ENCODE data around the gene AHCYL1. TPM values are rescaled to one million over a fixed set of nuclear protein-coding genes. Genes with fewer than 3 reads are reported as not detected.

The AHCYL1 gene
- polyA plus RNA-seq, 2 of the 4 experiments (the other 2 are of a cell fraction), result 124 to 148 TPM

DNA sequence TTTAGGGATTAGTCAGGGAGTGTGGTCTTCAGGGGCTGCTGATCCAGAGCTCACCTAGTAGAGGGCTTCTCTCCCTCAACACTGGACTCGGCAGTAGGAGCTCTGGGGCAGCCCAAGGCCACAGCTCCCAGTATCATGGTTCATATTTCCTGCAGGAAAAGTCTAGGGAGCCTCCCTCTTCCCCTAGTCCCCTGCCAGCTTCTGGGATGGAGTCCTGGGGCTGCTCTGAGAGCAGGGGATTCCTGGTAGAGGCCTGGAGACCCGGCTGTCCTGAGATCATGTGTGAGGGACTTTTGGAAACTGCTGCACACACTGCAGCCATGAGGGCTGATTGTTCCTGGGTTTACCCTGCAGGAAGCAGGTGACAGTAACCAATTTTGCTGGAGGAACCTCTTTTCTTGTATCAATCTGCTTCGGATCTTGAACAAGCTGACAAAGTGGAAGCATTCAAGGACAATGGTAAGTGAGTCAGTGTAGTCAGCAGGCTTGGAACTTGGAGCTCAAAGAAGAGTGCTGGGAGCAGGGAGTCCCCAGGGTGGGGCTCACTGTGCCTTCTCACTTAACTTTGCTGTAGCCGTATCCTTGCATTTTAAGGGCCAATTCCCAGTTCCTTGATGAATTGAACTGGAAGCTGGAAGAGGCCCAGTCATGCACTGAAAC is 66.2 kb downstream of the AHCYL1 start:
- no peak overlapping the region for H3K4me3 ChIP-seq
- ChIA-PET CTCF (interaction anchor here (0.8 to 10.7 kb wide), 6 partner anchors 12 to 409 kb away, joined by 3 to 130 read pairs (median 16); partner anchors contain the start of gene RBM15), POLR2A (interaction anchor here (1.5 kb wide), 1 partner anchor 16 kb away, joined by 3 read pairs; the partner anchor contains the start of gene STRIP1)
- no peak overlapping the region for H3K27ac ChIP-seq
- ATAC-seq (no peak), DNase-seq (ENCODE audit: low read depth in 1 of 2, low spot score in 1 of 2) (no peak), FAIRE-seq (no peak)
- no peaks in the 10 kb centered on the region for H3K9me3 ChIP-seq
- no peak overlapping the region for H3K4me2 ChIP-seq
- no peaks in the 10 kb centered on the region for H3K4me1 ChIP-seq
- TF ChIP-seq SREBF2 (IDR thresholded peaks at IDR 0.05) (no peak), BCL3 (IDR thresholded peaks at IDR 0.05) (no peak), JUN (IDR thresholded peaks at IDR 0.05) (no peak), HOXA7 (CRISPR knock-in tag; IDR thresholded peaks at IDR 0.05) (no peak), CTCF (IDR thresholded peaks at IDR 0.05) (no peak), RARB (CRISPR knock-in tag; IDR thresholded peaks at IDR 0.05) (no peak), RFX5 (IDR thresholded peaks at IDR 0.05) (no peak), ESRRA (IDR thresholded peaks at IDR 0.05; ENCODE audit: borderline replicate concordance, low read length) (no peak)
- 93% methylated on average over 3 of the region's 4 CpGs for WGBS (ENCODE audit: missing lambda C conversion rate)

- Histone ChIP-seq H3K9me3 (no peaks in the 10 kb centered on the region), H3K4me2 (no peak overlapping the region), H3K4me3 (no peak overlapping the region), H3K4me1 (no peaks in the 10 kb centered on the region), H3K27ac (no peak overlapping the region)
- ATAC-seq, result no peak
- ChIA-PET CTCF (interaction anchor here (0.6 to 10.7 kb wide), 7 partner anchors 11 to 409 kb away, joined by 3 to 130 read pairs (median 13); partner anchors contain the start of gene RBM15), POLR2A (interaction anchor here (1.5 kb wide), 1 partner anchor 17 kb away, joined by 3 read pairs; the partner anchor contains the start of gene STRIP1)
- FAIRE-seq, result no peak
- 83% methylated on average over 2 of the region's 2 CpGs for WGBS (ENCODE audit: missing lambda C conversion rate)
- no peak for DNase-seq (ENCODE audit: low read depth in 1 of 2, low spot score in 1 of 2)
- no peak for TF ChIP-seq NFE2L2 (conservative IDR thresholded peaks at IDR 0.05; ENCODE audit: low read length)
- no peak for TF ChIP-seq E2F6 (IDR thresholded peaks at IDR 0.05; ENCODE audit: borderline replicate concordance, low read depth)
- TF ChIP-seq SREBF2 (IDR thresholded peaks at IDR 0.05), result no peak
- TF ChIP-seq ZSCAN20 (CRISPR knock-in tag; IDR thresholded peaks at IDR 0.05), result no peak
- no peak for TF ChIP-seq MAZ (IDR thresholded peaks at IDR 0.05; ENCODE audit: borderline replicate concordance, low read depth, low read length)
- TF ChIP-seq FOXS1 (CRISPR knock-in tag; IDR thresholded peaks at IDR 0.05), result no peak
- TF ChIP-seq HES2 (IDR thresholded peaks at IDR 0.05), result no peak
- TF ChIP-seq ELK1 (IDR thresholded peaks at IDR 0.05; ENCODE audit: low read depth, low read length), result no peak
- no peak for TF ChIP-seq CHD4 (IDR thresholded peaks at IDR 0.05; ENCODE audit: borderline replicate concordance)
- TF ChIP-seq, protein P1, sequence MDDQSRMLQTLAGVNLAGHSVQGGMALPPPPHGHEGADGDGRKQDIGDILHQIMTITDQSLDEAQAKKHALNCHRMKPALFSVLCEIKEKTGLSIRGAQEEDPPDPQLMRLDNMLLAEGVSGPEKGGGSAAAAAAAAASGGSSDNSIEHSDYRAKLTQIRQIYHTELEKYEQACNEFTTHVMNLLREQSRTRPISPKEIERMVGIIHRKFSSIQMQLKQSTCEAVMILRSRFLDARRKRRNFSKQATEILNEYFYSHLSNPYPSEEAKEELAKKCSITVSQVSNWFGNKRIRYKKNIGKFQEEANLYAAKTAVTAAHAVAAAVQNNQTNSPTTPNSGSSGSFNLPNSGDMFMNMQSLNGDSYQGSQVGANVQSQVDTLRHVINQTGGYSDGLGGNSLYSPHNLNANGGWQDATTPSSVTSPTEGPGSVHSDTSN (IDR thresholded peaks at IDR 0.05), result no peak
- TF ChIP-seq FOSB (CRISPR knock-in tag; IDR thresholded peaks at IDR 0.05), result no peak
- no peak for TF ChIP-seq CBX2 (IDR thresholded peaks at IDR 0.05; ENCODE audit: borderline replicate concordance, low read depth)
- TF ChIP-seq POLR2AphosphoS2 (conservative IDR thresholded peaks at IDR 0.05; ENCODE audit: low read length), result no peak
- no peak for TF ChIP-seq MYC (IDR thresholded peaks at IDR 0.05; ENCODE audit: borderline replicate concordance, low read length)
- no peak for TF ChIP-seq KDM1A (IDR thresholded peaks at IDR 0.05; ENCODE audit: low read depth)
- no peak for TF ChIP-seq RAD21 (conservative IDR thresholded peaks at IDR 0.05 in 1 of 2, IDR thresholded peaks at IDR 0.05 in 1 of 2)
- no peak for TF ChIP-seq CHD2 (IDR thresholded peaks at IDR 0.05; ENCODE audit: low read length, partially characterized antibody)
Observed at GRCh38 chr1:110051262-110051648, 66.7 kb downstream of the AHCYL1 start.
